GM12864 (cell line): ENCODE data around the gene SYT1.

ENCODE experiments used
- DNase-seq: peaks from one replicate; pipeline ENCODE4 v3.0.0-alpha.2; 2011; ENCODE audit warnings: low read depth
- H3K4me3 ChIP-seq: 2 replicates; pipeline ENCODE4 v1.5.1; 2011; ENCODE audit warnings: mild to moderate bottlenecking, low read depth, low read length, control low read depth
- TF ChIP-seq, protein P1 (sequence below): IDR thresholded peaks from 2 replicates; pipeline ENCODE4 v1.5.1; 2011; ENCODE audit warnings: low read depth, mild to moderate bottlenecking, moderate library complexity, low read length, control low read depth, inconsistent platforms; ENCODE audit errors: missing control alignments

SYT1 gene

DNA sequence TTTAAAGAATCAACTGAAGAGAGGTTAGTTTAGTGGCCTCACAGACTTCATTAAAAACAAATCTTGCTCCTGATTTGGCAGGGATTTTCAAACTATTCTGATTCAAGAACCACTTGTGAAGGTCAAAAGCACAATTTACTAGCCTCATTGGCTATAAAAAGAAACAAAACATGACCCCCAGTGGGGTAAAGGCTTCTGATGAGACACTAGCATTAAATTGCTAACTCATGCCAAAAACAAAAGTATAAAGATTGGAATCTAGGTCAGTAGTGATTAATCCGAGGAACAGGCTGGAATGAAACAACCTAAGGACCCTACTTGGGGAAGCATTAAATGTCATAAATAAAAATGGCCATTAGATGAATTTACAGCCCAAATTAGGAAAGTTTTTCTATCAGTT lies 513.9 kb downstream of the SYT1 start:
- H3K4me3 ChIP-seq = no peak overlapping the region
- TF ChIP-seq, protein P1, sequence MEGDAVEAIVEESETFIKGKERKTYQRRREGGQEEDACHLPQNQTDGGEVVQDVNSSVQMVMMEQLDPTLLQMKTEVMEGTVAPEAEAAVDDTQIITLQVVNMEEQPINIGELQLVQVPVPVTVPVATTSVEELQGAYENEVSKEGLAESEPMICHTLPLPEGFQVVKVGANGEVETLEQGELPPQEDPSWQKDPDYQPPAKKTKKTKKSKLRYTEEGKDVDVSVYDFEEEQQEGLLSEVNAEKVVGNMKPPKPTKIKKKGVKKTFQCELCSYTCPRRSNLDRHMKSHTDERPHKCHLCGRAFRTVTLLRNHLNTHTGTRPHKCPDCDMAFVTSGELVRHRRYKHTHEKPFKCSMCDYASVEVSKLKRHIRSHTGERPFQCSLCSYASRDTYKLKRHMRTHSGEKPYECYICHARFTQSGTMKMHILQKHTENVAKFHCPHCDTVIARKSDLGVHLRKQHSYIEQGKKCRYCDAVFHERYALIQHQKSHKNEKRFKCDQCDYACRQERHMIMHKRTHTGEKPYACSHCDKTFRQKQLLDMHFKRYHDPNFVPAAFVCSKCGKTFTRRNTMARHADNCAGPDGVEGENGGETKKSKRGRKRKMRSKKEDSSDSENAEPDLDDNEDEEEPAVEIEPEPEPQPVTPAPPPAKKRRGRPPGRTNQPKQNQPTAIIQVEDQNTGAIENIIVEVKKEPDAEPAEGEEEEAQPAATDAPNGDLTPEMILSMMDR = no peak
- DNase-seq = no peak

DNA sequence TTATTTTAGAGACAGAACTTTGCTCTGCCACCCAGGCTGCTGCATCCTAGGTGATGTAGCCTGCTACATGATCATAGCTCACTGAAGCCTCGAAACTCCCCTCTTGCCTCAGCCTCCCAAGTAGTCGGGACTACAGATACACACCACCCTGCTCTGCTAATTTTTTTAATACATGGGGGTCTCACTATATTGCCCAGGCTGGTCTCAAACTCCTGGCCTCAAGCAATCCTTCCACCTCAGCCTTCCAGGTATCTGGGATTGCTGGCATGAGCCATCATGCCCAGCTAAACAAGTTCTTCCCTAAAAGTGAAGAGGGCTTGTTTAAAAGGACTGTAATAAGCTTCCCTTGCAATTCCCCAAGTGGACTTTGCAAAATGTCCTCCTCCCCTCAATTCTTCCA lies 515.8 kb downstream of the SYT1 start:
- DNase-seq = no peak
- no peak overlapping the region for H3K4me3 ChIP-seq
- TF ChIP-seq, protein P1 = no peak

DNA sequence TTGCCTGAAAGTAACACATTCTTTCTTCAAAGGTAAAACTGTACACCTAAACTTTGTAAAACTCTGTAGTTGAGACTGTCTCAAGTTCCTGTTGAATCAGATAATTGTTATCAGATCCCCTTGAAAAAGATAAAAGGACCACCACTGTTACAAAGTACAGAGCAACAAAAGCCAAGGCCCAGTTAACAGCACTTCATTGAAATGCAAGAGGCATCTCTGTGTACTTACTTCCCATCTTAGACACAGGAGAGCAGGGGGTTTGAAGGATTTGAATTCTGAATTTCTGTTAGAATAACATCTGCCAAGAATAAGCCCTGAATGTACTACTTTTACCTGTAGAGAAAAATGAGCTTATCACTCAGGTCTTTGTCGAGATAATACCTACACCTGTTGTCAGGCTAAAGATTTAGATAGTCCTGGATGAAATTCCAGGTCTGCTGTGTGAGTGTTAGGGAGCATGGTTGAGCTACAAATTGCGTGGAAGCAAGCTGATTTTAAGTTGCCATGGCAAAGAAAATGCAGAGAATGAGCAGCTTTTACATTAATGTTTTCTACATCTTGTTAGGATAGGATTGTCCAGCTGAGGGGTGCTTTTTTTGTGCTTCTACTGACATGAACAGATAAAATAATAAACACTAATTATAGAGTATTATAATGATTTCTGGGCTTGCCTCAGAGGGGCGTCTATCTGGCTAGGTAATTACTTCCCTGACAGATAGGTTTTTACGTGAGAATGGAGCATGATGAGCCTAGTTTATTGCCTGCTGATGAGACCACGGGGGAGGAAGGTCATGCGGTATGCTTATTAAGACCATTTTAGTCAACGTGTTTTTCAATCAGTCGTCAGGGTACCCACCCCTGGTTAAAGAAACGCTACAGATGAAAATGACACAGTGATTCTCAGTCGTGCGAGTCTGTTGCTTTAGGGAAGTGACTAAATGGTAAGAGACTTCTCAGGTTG lies 517.0 kb downstream of the SYT1 start:
- no peak overlapping the region for H3K4me3 ChIP-seq
- no peak for DNase-seq
- TF ChIP-seq, protein P1 = no peak

DNA sequence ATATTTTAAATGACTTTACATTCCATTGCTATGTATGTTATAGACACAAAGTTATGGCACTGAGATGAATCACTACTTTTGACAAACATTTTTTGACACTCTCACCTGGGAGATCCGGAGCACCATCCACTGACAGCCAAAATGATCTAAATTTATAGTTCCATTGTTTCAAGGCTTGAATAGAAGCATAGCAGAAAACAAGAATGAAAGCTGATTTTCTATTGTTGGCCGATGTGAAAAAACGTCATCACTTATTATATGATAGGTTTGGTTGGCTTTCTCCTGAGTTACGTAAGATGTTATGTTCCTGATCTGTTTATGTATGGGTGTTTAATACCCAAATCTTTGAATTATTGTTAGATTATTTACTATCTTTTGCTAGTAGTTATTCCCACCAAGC lies 520.0 kb downstream of the SYT1 start:
- TF ChIP-seq, protein P1 = no peak
- no peak for DNase-seq
- H3K4me3 ChIP-seq = no peak overlapping the region

DNA sequence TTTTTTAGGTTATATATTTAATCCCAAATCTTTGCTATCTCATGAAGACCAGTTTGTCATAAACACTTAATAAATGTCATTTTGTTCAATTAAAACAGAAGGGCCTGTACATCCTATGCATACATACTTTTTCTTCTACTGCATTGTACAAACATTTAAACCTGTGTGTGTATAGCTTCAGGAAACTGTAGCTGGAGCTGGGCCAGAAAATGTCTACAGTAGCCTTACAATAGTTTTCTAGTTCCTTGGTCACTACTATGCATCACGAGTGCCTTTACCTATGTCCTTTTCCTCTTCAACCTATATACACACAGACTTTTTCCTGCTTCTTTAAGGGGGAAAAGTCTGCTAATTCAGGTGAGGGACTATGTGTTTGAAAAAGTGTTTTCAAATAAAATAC lies 523.4 kb downstream of the SYT1 start:
- H3K4me3 ChIP-seq = no peak overlapping the region
- TF ChIP-seq, protein P1 = no peak
- no peak for DNase-seq

DNA sequence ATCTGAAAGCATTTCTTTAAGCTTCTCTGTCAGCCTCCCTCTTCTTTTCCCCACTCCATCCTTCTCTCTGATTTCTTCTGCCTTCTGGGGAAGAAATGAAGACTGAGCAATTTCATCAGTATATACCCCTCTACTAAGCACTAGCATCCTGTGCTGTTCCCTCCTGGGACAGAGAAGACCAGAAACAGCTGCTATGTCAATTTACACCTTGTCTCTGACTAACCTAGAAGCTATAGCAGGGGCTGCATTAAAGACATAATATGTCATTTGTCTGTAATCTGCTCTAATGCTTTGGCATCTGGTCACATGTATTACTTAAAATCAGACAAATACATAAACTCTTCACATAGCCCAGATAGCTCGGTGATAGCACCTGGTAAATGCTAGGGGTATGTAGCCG lies 529.3 kb downstream of the SYT1 start:
- no peak for DNase-seq
- TF ChIP-seq, protein P1 = no peak
- no peak overlapping the region for H3K4me3 ChIP-seq

DNA sequence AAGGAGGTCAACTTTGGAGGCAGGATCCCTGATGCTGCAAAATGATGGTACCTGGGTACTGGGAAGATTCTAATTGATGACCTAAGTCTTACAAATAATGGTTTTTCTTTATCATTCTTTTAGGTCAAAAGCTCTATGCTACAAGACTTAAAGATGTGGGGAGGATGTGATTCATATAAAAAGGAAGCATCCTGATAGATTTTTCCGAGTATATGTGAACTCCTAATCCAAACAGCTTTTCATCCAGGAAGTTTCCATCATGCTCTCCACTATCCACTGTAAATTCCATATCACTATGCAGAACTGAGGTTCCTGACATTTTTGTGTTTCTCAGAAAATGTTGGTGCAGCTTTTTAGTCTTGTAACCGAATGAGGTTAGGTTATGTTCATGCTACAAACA lies 533.0 kb downstream of the SYT1 start:
- no peak for DNase-seq
- TF ChIP-seq, protein P1 = no peak
- H3K4me3 ChIP-seq = no peak overlapping the region
